ENCODE data around the gene SPOUT1. TPM values are rescaled to one million over a fixed set of nuclear protein-coding genes. Genes with fewer than 3 reads are reported as not detected.

The SPOUT1 gene
- polyA plus RNA-seq, 2 of the 4 experiments (the other 2 are of a cell fraction): 24.3 to 28.5 TPM

DNA sequence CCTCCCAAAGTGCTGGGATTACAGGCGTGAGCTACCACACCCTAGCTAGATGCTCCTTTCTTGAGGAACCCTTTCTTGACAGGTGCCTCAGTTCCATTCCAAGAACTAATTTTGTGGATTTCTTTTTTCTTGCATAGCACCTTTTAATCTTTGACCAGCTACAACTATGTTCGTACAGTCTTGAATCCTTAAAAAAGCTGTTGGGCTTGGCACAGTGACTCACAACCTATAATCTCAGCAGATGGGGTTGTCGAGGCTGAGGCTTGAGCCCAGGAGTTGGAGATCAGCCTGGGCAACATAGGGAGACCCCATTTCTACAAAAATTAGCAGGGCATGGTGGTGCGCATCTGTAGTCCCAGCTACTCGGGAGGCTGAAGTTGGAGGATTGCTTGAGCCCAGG is 56.5 kb downstream of the SPOUT1 start:
- TF ChIP-seq SMC3 (IDR thresholded peaks at IDR 0.05) (no peak), RNF2 (IDR thresholded peaks at IDR 0.05; ENCODE audit: borderline replicate concordance, low read depth) (no peak), BCL3 (IDR thresholded peaks at IDR 0.05) (no peak)
- H3K27ac ChIP-seq: no peak overlapping the region
- peak overlapping the region; percentile 81; the same call in 1 of the 3 replicates for H3K4me2 ChIP-seq
- WGBS (ENCODE audit: missing lambda C conversion rate): 88% methylated on average over 5 of the region's 5 CpGs
- ATAC-seq (no peak), FAIRE-seq (no peak), DNase-seq (ENCODE audit: low read depth in 1 of 2, low spot score in 1 of 2) (no peak)
- CTCF ChIA-PET: interaction anchor here (0.6 to 2.4 kb wide), 6 partner anchors 9 to 117 kb away, joined by 3 to 6 read pairs (median 4); partner anchors contain the start of genes ENDOG and PKN3
- H3K4me1 ChIP-seq: peaks cover 5% of the 10 kb centered on the region; the same call in 1 of the 3 replicates
- peaks cover 11% of the 10 kb centered on the region for H3K9me3 ChIP-seq
- no peak overlapping the region for H3K4me3 ChIP-seq
- POLR2A ChIA-PET: interaction anchor here (0.8 to 1.4 kb wide), 2 partner anchors 9 to 45 kb away, joined by 3 read pairs; partner anchors contain the start of gene ENDOG

- WGBS (ENCODE audit: missing lambda C conversion rate): 3% methylated on average over 26 of the region's 72 CpGs
- POLR2A ChIA-PET: interaction anchor here (0.7 to 1.5 kb wide), 4 partner anchors 9 to 46 kb away, joined by 3 to 4 read pairs (median 3); partner anchors contain the start of gene ENDOG
- FAIRE-seq: no peak
- peak; percentile 89 to 97 for DNase-seq (ENCODE audit: low read depth in 1 of 2, low spot score in 1 of 2)
- Histone ChIP-seq H3K4me2 (peak within 1 kb of the TSS; percentile 85), H3K4me1 (peaks cover 5% of the 10 kb centered on the region; the same call in 1 of the 3 replicates), H3K27ac (peak within 1 kb of the TSS; percentile 87 to 96), H3K9me3 (peaks cover 11% of the 10 kb centered on the region), H3K4me3 (peak within 1 kb of the TSS; percentile 76)
- ATAC-seq: peak; percentile 96 to 98
- CTCF ChIA-PET: interaction anchor here (0.6 to 2.4 kb wide), 6 partner anchors 10 to 70 kb away, joined by 3 to 6 read pairs (median 5); partner anchors contain the start of genes ENDOG and PKN3
- TF ChIP-seq MAZ (IDR thresholded peaks at IDR 0.05; ENCODE audit: borderline replicate concordance, low read depth, low read length): 0 out of 2 replicates have a peak, but pooled peaks have one; percentile 65
- TF ChIP-seq, protein P1, sequence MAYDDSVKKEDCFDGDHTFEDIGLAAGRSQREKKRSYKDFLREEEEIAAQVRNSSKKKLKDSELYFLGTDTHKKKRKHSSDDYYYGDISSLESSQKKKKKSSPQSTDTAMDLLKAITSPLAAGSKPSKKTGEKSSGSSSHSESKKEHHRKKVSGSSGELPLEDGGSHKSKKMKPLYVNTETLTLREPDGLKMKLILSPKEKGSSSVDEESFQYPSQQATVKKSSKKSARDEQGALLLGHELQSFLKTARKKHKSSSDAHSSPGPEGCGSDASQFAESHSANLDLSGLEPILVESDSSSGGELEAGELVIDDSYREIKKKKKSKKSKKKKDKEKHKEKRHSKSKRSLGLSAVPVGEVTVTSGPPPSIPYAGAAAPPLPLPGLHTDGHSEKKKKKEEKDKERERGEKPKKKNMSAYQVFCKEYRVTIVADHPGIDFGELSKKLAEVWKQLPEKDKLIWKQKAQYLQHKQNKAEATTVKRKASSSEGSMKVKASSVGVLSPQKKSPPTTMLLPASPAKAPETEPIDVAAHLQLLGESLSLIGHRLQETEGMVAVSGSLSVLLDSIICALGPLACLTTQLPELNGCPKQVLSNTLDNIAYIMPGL (CRISPR knock-in tag; IDR thresholded peaks at IDR 0.05; ENCODE audit: borderline replicate concordance): peak; percentile 40; the same call in 1 of the 2 replicates
- no peak for TF ChIP-seq CBX8 (IDR thresholded peaks at IDR 0.05)
- peak; percentile 30; the same call in 1 of the 2 replicates for TF ChIP-seq POLR2A (IDR thresholded peaks at IDR 0.05; ENCODE audit: low read length)
- 0 out of 2 replicates have a peak, but pooled peaks have one; percentile 71 for TF ChIP-seq RFX5 (IDR thresholded peaks at IDR 0.05)
- TF ChIP-seq FOSL2 (IDR thresholded peaks at IDR 0.05): no peak
- peak; percentile 65 for TF ChIP-seq FOSL2 (CRISPR knock-in tag; IDR thresholded peaks at IDR 0.05)
- TF ChIP-seq E2F6 (IDR thresholded peaks at IDR 0.05; ENCODE audit: borderline replicate concordance, low read depth): peak; percentile 50; the same call in 1 of the 2 replicates
- TF ChIP-seq HOXB5 (CRISPR knock-in tag; IDR thresholded peaks at IDR 0.05): 0 out of 2 replicates have a peak, but pooled peaks have one; percentile 55
- TF ChIP-seq NR3C1 (IDR thresholded peaks at IDR 0.05): no peak
- TF ChIP-seq USF2 (IDR thresholded peaks at IDR 0.05): no peak
- TF ChIP-seq CHD2 (IDR thresholded peaks at IDR 0.05; ENCODE audit: low read length, partially characterized antibody): peak; percentile 13
- TF ChIP-seq PHF8 (IDR thresholded peaks at IDR 0.05; ENCODE audit: borderline replicate concordance, low read depth): peak; percentile 50; the same call in 1 of the 2 replicates
- no peak for TF ChIP-seq RARB (CRISPR knock-in tag; IDR thresholded peaks at IDR 0.05)
- peak; percentile 21; the same call in 1 of the 2 replicates for TF ChIP-seq ZC3H11A (IDR thresholded peaks at IDR 0.05)
- TF ChIP-seq SMC3 (IDR thresholded peaks at IDR 0.05): peak; percentile 38; the same call in 1 of the 3 replicates
- TF ChIP-seq KDM5A (IDR thresholded peaks at IDR 0.05): peak; percentile 26; the same call in 1 of the 2 replicates
- peak; percentile 35; the same call in 1 of the 2 replicates for TF ChIP-seq GATA3 (IDR thresholded peaks at IDR 0.05; ENCODE audit: borderline replicate concordance)
- TF ChIP-seq ZSCAN20 (CRISPR knock-in tag; IDR thresholded peaks at IDR 0.05): no peak
- TF ChIP-seq RAD21 (conservative IDR thresholded peaks at IDR 0.05 in 1 of 2, IDR thresholded peaks at IDR 0.05 in 1 of 2): peak in 1 of 2 experiments; percentile 41; a peak in 1 of 5 replicates
- no peak for TF ChIP-seq CHD4 (IDR thresholded peaks at IDR 0.05; ENCODE audit: borderline replicate concordance)
- TF ChIP-seq, protein P2, sequence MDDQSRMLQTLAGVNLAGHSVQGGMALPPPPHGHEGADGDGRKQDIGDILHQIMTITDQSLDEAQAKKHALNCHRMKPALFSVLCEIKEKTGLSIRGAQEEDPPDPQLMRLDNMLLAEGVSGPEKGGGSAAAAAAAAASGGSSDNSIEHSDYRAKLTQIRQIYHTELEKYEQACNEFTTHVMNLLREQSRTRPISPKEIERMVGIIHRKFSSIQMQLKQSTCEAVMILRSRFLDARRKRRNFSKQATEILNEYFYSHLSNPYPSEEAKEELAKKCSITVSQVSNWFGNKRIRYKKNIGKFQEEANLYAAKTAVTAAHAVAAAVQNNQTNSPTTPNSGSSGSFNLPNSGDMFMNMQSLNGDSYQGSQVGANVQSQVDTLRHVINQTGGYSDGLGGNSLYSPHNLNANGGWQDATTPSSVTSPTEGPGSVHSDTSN (IDR thresholded peaks at IDR 0.05): peak; percentile 74; the same call in 1 of the 2 replicates
- peak; percentile 48; the same call in 1 of the 2 replicates for TF ChIP-seq BHLHE40 (IDR thresholded peaks at IDR 0.05; ENCODE audit: low read depth, low read length)
- peak; percentile 62; the same call in 1 of the 2 replicates for TF ChIP-seq MYC (IDR thresholded peaks at IDR 0.05; ENCODE audit: borderline replicate concordance, low read length)
- no peak for TF ChIP-seq KDM1A (IDR thresholded peaks at IDR 0.05; ENCODE audit: low read depth)
- peak; percentile 63 to 98; a peak in 4 of 5 replicates for TF ChIP-seq JUN (IDR thresholded peaks at IDR 0.05)
- TF ChIP-seq BCL3 (IDR thresholded peaks at IDR 0.05): peak; percentile 58; the same call in 1 of the 3 replicates
Observed at GRCh38 chr9:128771745-128772519, 57.7 kb downstream of the SPOUT1 start, which contains the start of gene ZER1. ZER1 (minus strand) TSS chr9:128771927; CDS start chr9:128755565, 16,362 bp downstream.
